Embryonic facial prominence (tissue), 1 donor: ENCODE measurements around the gene TOGARAM1.

Experiments used
- DNase-seq: peaks from one replicate; pipeline ENCODE4 v3.0.0-alpha.2; 2016; ENCODE audit errors: extremely low spot score

The TOGARAM1 gene

GRCh38 chr14:44961554-44962333, at the start of gene TOGARAM1, which contains the start of gene KLHL28:
Gene TOGARAM1 (plus strand): TSS chr14:44962190. CDS start chr14:44962422, 232 bp downstream.
Gene KLHL28 (minus strand): TSS chr14:44961947. CDS start chr14:44945928, 16,019 bp downstream.
- DNase-seq: peak; percentile 99

DNA sequence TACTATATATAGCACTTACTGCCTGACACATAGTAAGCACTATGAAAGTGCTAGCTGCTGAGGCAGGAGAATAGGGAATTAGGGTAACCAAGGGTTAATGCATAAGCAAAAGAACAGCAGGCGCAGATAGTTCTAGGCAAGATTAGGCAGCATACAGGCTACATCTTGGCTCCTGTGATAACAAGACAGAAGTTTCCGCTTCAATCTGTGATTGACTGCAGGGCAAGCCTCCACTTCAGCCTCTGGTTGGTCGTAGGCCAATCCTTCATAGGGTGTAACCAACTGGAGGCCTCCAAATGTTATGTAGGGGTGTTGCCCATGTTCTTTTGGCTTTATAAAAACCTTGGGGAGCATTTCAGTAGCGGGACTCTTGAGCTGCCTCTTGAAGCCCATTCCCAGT, 47.1 kb upstream of the TOGARAM1 start:
- DNase-seq: no peak

- DNase-seq: no peak
Measured at GRCh38 chr14:44928793-44929192, 33.2 kb upstream of the TOGARAM1 start.

- no peak for DNase-seq
Measured at GRCh38 chr14:44935155-44935554, 26.8 kb upstream of the TOGARAM1 start.

DNA sequence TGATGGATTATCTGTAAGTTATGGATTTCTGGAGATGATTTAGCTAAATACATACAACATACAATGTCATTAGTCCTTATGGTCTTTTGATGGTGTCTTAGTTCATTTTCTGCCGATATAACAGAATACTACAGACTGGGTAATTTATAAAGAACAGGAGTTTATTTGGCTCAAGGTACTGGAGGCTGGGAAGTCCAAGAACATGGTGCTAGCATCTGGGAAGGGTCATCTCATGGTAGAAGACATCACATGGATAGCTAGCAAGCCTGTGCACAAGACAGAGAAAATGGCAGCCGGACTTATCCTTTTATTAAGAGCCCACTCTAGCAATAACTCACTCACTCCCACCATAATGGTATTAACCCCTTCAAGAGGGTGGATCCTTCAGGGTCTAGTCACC, 24.4 kb upstream of the TOGARAM1 start:
- DNase-seq: no peak

DNA sequence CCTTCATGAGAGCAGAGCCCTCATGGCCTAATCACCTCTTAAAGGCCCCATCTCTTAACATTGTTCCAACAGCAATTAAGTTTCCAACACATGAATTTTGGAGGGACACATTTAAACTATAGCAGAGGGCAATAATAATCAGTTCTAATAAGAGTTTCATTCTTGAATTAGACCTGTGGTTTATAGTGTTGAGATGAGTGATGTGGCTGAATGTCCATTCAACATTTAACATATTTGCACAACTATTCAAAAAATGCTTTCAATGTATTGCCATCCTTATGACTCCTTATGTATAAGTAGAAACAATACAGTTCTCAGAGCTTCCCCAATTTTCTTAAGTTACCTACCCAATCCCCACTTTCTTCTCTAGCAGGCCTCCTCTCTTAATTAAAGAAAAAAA, 21.8 kb upstream of the TOGARAM1 start:
- no peak for DNase-seq

DNA sequence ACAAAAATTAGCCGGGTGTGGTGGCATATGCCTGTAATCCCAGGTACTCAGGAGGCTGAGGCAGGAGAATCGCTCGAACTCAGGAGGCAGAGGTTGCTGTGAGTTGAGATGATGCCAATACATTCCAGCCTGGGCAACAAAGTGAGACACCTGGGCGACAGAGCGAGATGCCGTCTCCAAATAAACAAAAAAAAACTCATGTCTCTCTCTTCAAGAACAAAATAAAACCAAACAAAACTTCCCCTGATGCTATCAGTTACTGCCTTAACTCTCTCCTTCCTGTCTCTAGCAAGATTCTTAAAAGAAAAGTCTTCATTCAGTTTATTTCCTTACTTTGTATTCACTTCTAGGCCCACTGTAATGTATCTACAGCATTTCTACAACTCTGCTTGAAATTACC, 21.0 kb upstream of the TOGARAM1 start:
- no peak for DNase-seq

DNA sequence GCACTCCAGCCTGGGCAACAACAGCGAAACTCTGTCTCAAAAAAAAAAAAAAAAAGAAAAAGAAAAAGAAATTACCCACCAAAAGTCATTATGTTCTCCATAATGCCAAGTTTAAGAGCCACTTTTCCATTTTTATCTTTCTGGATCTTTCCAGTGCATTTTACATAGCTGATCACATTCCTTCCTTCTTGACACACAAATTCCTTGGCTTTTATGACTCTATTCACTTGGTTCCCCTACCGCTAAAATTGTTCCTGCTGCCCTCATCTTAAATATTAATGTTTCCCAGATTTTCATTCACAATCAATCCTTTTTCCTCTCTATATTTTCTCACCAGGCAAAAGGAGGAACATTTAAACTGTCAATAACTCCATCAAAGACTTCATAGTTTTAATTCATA, 20.4 kb upstream of the TOGARAM1 start:
- DNase-seq: no peak

GRCh38 chr14:44942436-44942835, 19.6 kb upstream of the TOGARAM1 start:
- no peak for DNase-seq

DNA sequence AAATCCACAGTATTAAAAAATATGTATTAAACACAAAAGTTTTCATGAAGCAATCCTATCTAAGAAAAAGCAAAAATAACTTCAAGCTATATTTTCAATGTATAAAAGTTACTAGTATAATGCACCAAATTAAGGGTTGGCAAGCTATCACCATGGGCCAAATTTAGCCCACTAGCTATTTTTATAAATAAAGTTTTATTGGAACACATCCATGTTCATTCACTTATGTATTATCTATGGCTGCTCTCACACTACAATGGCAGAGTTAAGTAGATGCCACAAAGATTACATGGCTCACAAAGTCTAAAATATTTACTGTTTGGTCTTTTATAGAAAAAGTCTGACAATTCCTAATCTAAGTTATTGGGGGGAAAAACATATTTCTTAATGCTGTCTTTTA, 17.9 kb upstream of the TOGARAM1 start:
- no peak for DNase-seq

DNA sequence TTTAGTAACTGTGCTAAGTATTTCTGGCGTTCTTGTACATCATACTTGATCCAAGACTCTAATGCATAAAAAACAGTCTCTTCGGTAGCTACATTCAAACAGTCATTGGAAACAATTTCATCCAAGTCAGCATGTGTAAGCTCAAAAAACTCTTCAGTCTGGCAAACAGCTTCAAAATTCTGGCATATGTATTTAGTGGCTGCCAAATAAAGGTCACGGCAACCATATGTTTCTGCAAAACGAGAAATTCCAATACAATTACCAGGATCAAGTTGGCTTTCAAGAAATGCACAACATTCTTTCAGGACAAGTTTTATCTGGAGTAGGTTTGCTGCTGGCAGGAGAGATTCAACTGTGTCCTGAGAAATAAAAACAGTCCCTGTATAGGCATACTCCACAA, 16.7 kb upstream of the TOGARAM1 start:
- DNase-seq: no peak

DNA sequence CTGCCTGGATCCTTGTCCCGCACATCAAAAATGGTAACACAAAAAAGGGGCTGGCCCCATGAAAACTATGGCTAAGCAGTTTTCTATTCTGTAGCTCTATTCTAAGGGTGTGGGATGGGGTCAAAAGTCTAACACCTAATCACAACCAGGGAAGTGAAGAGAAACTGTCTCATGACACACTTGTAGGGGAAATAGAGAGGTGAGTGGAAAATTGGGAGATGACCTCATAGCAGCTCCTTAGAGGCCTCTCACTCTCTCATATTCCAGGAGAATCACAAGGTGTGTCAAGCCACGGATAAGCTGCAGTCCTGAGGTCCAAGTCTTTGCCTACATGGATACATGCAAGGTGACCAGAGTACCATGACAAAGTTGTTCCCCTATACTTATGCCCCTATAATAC, 10.9 kb upstream of the TOGARAM1 start:
- DNase-seq: no peak

GRCh38 chr14:44952391-44953110, 9.4 kb upstream of the TOGARAM1 start:
- no peak for DNase-seq

DNA sequence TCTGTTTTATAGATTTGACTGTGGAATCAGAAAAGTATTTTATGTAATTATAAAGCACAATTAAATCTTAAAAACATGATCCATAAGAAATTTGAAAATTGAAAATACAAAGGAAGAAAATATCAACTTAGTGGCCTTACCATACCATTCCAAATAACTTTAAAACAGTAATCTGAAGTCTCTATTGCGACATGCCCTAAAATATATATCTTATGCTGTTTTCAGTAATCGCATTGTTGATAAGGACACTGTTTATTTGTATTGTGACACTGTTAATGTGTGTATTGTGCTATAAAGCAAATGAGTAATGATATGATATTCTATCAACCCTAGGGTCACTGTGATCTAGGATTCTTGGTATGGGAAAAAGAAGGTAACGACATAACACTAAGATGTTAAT, 7.2 kb upstream of the TOGARAM1 start:
- no peak for DNase-seq

GRCh38 chr14:44955528-44955927, 6.5 kb upstream of the TOGARAM1 start:
- no peak for DNase-seq

DNA sequence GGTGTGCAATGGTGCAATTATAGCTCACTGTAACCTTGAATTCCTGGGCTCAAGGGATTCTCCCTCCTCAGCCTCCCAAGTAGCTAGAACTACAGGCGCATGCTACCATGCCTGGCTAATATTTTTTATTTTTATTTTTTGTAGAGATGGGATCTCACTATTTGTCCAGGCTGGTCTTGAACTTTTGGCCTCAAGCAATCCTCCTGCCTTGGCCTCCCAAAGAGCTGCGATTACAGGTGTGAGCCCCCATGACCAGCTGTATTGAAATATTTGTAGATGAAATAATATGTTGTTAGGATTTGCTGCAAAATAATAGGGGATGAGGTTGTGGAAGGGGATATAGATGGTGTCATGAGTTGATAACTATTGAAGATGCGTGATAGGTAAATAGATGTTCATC, 5.1 kb upstream of the TOGARAM1 start:
- no peak for DNase-seq

GRCh38 chr14:44959538-44959937, 2.5 kb upstream of the TOGARAM1 start:
- DNase-seq: no peak

GRCh38 chr14:44960146-44960545, 1.8 kb upstream of the TOGARAM1 start:
- no peak for DNase-seq

GRCh38 chr14:44960646-44961045, 1.3 kb upstream of the TOGARAM1 start:
- DNase-seq: no peak

DNA sequence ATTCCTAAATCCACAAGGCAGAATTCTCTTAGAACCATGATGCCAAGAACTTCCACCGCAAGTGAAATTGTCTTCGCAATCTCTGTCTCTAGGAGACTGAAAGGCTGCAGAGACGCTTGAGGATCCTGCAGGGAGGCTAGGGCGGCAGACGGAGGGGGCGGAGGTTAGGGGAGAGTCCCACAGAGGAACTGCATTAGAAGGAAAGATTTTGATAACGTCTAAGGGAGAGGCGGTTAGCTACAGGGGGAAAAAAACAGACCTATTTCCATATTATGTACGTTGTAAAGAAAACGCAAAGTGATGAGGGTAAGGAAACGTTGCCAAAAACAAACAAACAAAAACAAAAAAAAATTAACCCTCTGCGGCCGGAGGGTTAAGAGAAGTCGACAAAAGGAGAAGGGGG, 838 bp upstream of the TOGARAM1 start:
- DNase-seq: peak; percentile 46

DNA sequence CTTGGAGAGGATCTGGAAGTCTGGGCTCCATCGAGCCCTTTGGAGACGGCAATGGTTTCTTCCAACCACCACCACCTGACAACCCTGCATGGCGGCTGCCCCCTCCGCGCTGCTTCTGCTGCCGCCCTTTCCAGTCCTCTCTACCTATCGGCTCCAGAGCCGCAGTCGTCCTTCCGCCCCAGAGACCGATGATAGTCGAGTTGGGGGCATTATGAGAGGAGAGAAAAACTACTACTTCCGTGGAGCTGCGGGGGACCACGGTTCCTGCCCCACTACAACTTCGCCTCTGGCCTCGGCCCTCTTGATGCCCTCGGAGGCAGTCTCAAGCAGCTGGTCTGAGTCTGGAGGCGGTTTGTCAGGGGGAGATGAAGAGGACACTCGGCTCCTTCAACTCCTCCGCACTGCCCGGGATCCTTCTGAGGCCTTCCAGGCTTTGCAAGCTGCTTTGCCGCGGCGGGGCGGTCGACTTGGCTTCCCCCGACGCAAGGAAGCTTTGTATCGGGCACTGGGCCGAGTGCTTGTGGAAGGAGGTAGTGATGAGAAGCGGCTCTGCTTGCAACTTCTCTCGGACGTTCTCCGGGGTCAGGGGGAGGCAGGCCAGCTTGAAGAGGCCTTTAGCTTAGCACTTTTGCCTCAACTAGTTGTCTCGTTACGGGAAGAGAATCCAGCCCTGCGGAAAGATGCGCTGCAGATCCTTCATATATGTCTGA, 499 bp downstream of the TOGARAM1 start:
- DNase-seq: peak; percentile 27

DNA sequence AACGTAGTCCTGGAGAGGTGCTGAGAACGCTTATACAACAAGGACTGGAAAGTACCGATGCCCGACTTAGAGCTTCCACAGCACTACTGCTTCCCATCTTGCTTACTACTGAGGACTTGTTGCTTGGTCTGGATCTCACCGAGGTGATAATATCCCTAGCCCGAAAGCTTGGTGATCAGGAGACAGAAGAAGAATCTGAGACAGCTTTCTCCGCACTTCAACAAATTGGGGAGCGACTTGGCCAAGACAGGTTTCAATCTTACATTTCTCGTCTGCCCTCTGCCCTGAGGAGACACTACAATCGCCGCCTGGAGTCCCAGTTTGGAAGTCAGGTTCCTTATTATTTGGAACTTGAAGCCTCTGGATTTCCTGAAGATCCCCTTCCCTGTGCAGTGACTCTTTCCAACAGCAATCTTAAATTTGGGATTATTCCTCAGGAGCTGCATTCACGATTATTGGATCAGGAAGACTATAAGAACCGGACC, 1.1 kb downstream of the TOGARAM1 start:
- no peak for DNase-seq
